ENCODE results near the gene OTOGL. TPM values are rescaled to one million over a fixed set of nuclear protein-coding genes. Genes with fewer than 3 reads are reported as not detected.

The OTOGL gene
- total RNA-seq, 2 donors from 2014 or later = 0.14 to 0.81 TPM

GRCh38 chr12:80170915-80171314 lies 71.6 kb downstream of the OTOGL start:
- DNase-seq (ENCODE audit: low spot score) = no peak
- H3K4me3 ChIP-seq = no peak overlapping the region
- H3K9me3 ChIP-seq = no peaks in the 10 kb centered on the region
- no peaks in the 10 kb centered on the region for H3K4me1 ChIP-seq (ENCODE audit: control insufficient read depth in 1 of 2, low read depth in 2 of 2)
- no peaks in the 10 kb centered on the region for H3K36me3 ChIP-seq
- no peaks in the 10 kb centered on the region for H3K27me3 ChIP-seq (replicated peaks; ENCODE audit: insufficient read depth)
- ATAC-seq (ENCODE audit: insufficient number of reproducible peaks, low FRiP score, low read depth) = no peak
- no peak overlapping the region for H3K27ac ChIP-seq
- TF ChIP-seq CTCF (IDR thresholded peaks at IDR 0.05) = no peak

GRCh38 chr12:80173083-80173864 lies 73.9 kb downstream of the OTOGL start:
- no peak for ATAC-seq (ENCODE audit: insufficient number of reproducible peaks, low FRiP score, low read depth)
- H3K4me3 ChIP-seq = no peak overlapping the region
- H3K4me1 ChIP-seq (ENCODE audit: control insufficient read depth in 1 of 2, low read depth in 2 of 2) = no peaks in the 10 kb centered on the region
- no peak for TF ChIP-seq CTCF (IDR thresholded peaks at IDR 0.05)
- no peak for DNase-seq (ENCODE audit: low spot score)
- no peaks in the 10 kb centered on the region for H3K27me3 ChIP-seq (replicated peaks; ENCODE audit: insufficient read depth)
- no peak overlapping the region for H3K27ac ChIP-seq
- H3K9me3 ChIP-seq = no peaks in the 10 kb centered on the region
- H3K36me3 ChIP-seq = no peaks in the 10 kb centered on the region

- Histone ChIP-seq H3K27me3 (replicated peaks; ENCODE audit: insufficient read depth) (no peaks in the 10 kb centered on the region), H3K27ac (no peak overlapping the region), H3K4me3 (no peak overlapping the region), H3K36me3 (no peaks in the 10 kb centered on the region), H3K4me1 (ENCODE audit: control insufficient read depth in 1 of 2, low read depth in 2 of 2) (no peaks in the 10 kb centered on the region), H3K9me3 (no peaks in the 10 kb centered on the region)
- DNase-seq (ENCODE audit: low spot score) (no peak), ATAC-seq (ENCODE audit: insufficient number of reproducible peaks, low FRiP score, low read depth) (no peak)
- no peak for TF ChIP-seq CTCF (IDR thresholded peaks at IDR 0.05)
These were observed 76.1 kb downstream of the OTOGL start for GRCh38 chr12:80175307-80175930.

GRCh38 chr12:80176706-80177105 lies 77.4 kb downstream of the OTOGL start:
- no peaks in the 10 kb centered on the region for H3K36me3 ChIP-seq
- no peak overlapping the region for H3K27ac ChIP-seq
- DNase-seq (ENCODE audit: low spot score) = no peak
- no peaks in the 10 kb centered on the region for H3K27me3 ChIP-seq (replicated peaks; ENCODE audit: insufficient read depth)
- no peaks in the 10 kb centered on the region for H3K4me1 ChIP-seq (ENCODE audit: control insufficient read depth in 1 of 2, low read depth in 2 of 2)
- no peak for TF ChIP-seq CTCF (IDR thresholded peaks at IDR 0.05)
- H3K9me3 ChIP-seq = no peaks in the 10 kb centered on the region
- H3K4me3 ChIP-seq = no peak overlapping the region
- no peak for ATAC-seq (ENCODE audit: insufficient number of reproducible peaks, low FRiP score, low read depth)

GRCh38 chr12:80178846-80179245 lies 79.5 kb downstream of the OTOGL start:
- DNase-seq (ENCODE audit: low spot score) = no peak

More at GRCh38 chr12:80178846-80179245, 79.5 kb downstream of the OTOGL start:
- ATAC-seq (ENCODE audit: insufficient number of reproducible peaks, low FRiP score, low read depth) = no peak
- no peak overlapping the region for H3K27ac ChIP-seq
- no peaks in the 10 kb centered on the region for H3K27me3 ChIP-seq (replicated peaks; ENCODE audit: insufficient read depth)
- no peak for TF ChIP-seq CTCF (IDR thresholded peaks at IDR 0.05)
- H3K4me3 ChIP-seq = no peak overlapping the region
- no peaks in the 10 kb centered on the region for H3K9me3 ChIP-seq
- H3K36me3 ChIP-seq = no peaks in the 10 kb centered on the region
- no peaks in the 10 kb centered on the region for H3K4me1 ChIP-seq (ENCODE audit: control insufficient read depth in 1 of 2, low read depth in 2 of 2)

Measured in thoracic aorta (tissue), 2 donors.